HL-60 (cell line): ENCODE data around the gene SYT11.

ENCODE experiments used
- DNase-seq, 2 experiments: peaks; one replicate each; pipeline ENCODE4 v3.0.0-alpha.2; 2010 to 2020; ENCODE audit warnings: low read depth in 1 of 2, low spot score in 1 of 2
- H3K27ac ChIP-seq: fragments of 250-450 bp; sonication (Bioruptor Pico); replicated peaks from 2 replicates; pipeline ENCODE4 v1.5.1; 2020; ENCODE audit warnings: mild to moderate bottlenecking, moderate library complexity
- H3K27me3 ChIP-seq: fragments of 250-450 bp; sonication (Bioruptor Pico); 2 replicates; pipeline ENCODE4 v1.5.1; 2021; ENCODE audit warnings: mild to moderate bottlenecking, moderate library complexity; ENCODE audit not compliant: insufficient read depth, poor library complexity, severe bottlenecking
- H3K4me3 ChIP-seq: replicated peaks from 2 replicates; pipeline ENCODE4 v1.5.1; 2011; ENCODE audit warnings: mild to moderate bottlenecking, control low read depth, low read length; ENCODE audit not compliant: insufficient read depth
- GABPA ChIP-seq: IDR thresholded peaks from 2 replicates; pipeline ENCODE4 v1.6.1; 2012; ENCODE audit warnings: low read depth
- POLR2AphosphoS5 ChIP-seq: IDR thresholded peaks from 2 replicates; pipeline ENCODE4 v1.6.1; 2012; ENCODE audit warnings: low read depth
- REST ChIP-seq: IDR thresholded peaks from 2 replicates; pipeline ENCODE4 v1.6.1; 2012; ENCODE audit warnings: low read depth; ENCODE audit not compliant: insufficient replicate concordance
- SPI1 ChIP-seq: IDR thresholded peaks from 2 replicates; pipeline ENCODE4 v1.6.1; 2012; ENCODE audit warnings: low read depth, mild to moderate bottlenecking, borderline replicate concordance
- TF ChIP-seq, protein P1 (sequence below): IDR thresholded peaks from one replicate; pipeline ENCODE4 v1.5.1; 2011; ENCODE audit warnings: low read length, control low read depth, inconsistent platforms; ENCODE audit not compliant: insufficient read depth

The SYT11 gene

DNA sequence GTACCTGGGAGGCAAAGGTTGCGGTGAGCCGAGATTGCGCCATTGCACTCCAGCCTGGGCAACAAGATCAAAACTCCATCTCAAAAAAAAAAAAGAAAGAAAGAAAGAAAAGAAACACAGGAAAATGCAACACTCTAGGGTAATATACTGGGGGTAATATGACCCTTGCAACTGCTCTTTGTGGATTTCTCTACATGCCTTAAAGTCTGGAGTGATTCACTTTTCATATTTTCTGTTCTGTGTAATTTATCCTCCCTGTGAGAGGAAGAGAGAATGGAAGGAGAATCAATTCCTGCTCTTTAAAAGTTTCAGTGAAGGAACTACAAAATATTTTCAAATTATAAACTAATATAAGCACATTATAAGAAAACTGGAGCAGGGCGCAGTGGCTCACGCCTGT lies 29.1 kb downstream of the SYT11 start:
- DNase-seq = no peak
- Histone ChIP-seq H3K4me3 (no peak overlapping the region), H3K27me3 (no peaks in the 10 kb centered on the region), H3K27ac (no peak overlapping the region)
- TF ChIP-seq, protein P1, sequence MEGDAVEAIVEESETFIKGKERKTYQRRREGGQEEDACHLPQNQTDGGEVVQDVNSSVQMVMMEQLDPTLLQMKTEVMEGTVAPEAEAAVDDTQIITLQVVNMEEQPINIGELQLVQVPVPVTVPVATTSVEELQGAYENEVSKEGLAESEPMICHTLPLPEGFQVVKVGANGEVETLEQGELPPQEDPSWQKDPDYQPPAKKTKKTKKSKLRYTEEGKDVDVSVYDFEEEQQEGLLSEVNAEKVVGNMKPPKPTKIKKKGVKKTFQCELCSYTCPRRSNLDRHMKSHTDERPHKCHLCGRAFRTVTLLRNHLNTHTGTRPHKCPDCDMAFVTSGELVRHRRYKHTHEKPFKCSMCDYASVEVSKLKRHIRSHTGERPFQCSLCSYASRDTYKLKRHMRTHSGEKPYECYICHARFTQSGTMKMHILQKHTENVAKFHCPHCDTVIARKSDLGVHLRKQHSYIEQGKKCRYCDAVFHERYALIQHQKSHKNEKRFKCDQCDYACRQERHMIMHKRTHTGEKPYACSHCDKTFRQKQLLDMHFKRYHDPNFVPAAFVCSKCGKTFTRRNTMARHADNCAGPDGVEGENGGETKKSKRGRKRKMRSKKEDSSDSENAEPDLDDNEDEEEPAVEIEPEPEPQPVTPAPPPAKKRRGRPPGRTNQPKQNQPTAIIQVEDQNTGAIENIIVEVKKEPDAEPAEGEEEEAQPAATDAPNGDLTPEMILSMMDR = no peak
- TF ChIP-seq SPI1 (no peak), REST (no peak), GABPA (no peak), POLR2AphosphoS5 (no peak)

DNA sequence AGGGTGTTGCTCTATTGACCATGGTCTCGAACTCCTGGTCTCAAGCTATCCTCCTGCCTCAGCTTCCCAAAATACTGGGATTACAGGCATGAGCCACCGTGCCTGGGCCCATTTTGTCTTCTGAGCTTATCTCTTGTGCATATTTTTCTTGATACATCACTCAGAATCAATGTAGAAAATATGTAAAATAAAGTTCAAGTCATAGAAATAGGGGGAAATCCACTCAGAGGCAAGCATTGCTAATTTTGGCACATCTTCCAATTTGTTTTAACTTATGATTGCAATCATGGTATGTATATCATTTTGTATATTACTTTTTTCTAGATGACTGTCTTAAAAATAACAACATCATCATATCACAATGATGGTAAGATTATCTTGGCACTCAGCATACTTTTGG lies 30.2 kb downstream of the SYT11 start:
- H3K27ac ChIP-seq = no peak overlapping the region
- H3K27me3 ChIP-seq = no peaks in the 10 kb centered on the region
- TF ChIP-seq POLR2AphosphoS5 (no peak), GABPA (no peak), SPI1 (no peak), REST (no peak)
- TF ChIP-seq, protein P1 = no peak
- DNase-seq = no peak
- H3K4me3 ChIP-seq = no peak overlapping the region

GRCh38 chr1:155890251-155890650 lies 30.9 kb downstream of the SYT11 start:
- Histone ChIP-seq H3K27me3 (no peaks in the 10 kb centered on the region), H3K4me3 (no peak overlapping the region), H3K27ac (no peak overlapping the region)
- no peak for TF ChIP-seq REST
- TF ChIP-seq, protein P1 = no peak
- no peak for TF ChIP-seq GABPA
- TF ChIP-seq POLR2AphosphoS5 = no peak
- no peak for TF ChIP-seq SPI1
- no peak for DNase-seq
